ENCODE measurements around the gene MRPL48. TPM values are rescaled to one million over a fixed set of nuclear protein-coding genes. Genes with fewer than 3 reads are reported as not detected.
"Not testable (repeated sequence)": the region's sequence is repeated elsewhere in the genome, so short reads cannot be mapped to it uniquely, and the experiment has no call there.

Gene MRPL48
- total RNA-seq, 2 donors from 2014 or later: 33.4 to 37.3 TPM

DNA sequence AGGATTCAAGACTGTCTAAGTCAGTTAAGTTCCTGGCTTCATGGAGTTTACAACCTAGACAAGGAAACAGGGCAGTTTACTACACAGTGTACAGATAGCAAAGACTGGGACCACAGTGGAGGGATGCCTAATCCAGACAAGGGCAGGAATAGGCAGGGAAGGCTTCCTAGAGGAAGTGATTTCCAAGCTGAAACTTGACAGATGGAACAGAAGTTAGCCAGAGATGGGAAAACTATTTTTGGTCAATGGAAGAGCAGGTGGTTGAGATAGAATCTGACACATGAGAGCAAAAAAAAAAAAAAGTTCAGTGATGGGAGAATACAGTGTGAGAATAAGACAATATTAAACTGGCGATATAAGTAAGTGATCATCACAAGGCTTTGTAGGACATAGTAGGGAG lies 87.7 kb downstream of the MRPL48 start:
- intact Hi-C loops (cut with DNase I): loop anchor here in 1 of 2 donors (10.0 kb wide), 1 partner anchor 91 kb away; the partner anchor contains the start of gene MRPL48
- DNase-seq (no peak), ATAC-seq (no peak)

DNA sequence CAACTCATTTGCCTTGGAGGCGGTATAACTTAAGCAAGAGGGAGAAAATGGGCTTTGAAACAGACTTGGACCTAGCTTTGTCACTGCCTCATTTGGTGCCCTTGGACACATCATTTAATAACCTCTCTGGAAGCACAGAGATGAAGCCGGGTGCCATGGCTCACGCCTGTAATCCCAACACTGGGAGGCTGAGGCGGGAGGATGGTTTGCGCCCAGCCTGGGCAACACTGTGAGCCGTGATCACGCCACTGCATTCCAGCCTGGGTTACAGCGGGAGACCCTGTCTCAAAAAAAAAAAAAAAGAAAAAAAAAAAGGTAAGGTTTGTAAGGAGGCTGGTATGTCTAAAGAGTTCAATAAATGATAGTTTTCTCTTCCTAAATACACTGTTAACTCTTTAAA lies 88.2 kb downstream of the MRPL48 start:
- ATAC-seq (no peak), DNase-seq (no peak)
- intact Hi-C loops (cut with DNase I): loop anchor here in 1 of 2 donors (10.0 kb wide), 1 partner anchor 91 kb away; the partner anchor contains the start of gene MRPL48

DNA sequence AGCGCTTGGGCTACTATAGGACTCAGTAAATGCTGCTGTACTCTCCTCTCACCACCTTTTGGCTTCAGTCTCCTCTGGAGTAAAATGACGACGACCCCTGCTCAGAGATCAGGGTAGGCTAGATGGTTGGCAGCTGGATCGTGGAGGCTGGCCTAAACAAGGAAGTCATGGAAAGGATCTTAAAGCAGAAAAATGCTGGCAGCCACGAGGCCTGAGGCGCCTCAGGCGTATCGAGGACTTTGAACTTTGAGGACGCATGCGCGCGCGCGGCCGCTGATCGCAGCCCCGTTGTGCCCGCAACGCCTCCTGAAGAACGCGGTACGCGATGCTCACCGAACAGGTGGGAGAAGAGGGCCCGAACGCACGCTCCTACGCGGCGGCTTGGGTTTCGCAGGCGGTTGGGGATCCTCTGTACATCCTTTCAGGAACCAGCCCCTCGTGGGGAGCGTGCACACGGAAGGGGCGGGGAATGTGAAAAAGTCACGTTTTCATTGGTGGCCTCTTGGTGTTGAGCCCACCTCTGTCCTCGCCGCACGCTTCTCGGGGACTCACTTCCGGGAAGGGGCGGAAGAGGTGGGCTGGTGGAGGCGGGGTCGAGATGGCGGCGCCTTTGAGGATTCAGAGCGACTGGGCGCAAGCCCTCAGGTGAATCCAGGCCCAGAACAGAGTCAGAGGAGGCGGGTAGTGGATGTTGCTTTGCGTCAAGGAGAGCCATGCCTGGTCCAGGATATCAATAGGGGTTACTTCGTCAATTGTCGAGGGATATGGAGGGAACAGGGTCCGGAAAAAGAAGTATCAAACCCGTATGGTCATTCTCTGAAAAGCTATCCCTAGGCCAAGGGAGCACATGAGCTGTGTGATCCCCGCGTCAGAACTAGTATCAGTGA lies 89.0 kb downstream of the MRPL48 start, which contains the start of the genes COA4 and PAAF1:
Gene COA4 (minus strand): TSS at position 423 of the 887 bp plus-strand sequence. CDS start 3,468 bp downstream, outside the sequence.
Gene PAAF1 (plus strand): TSS at position 576 of the 887 bp plus-strand sequence. CDS start 23 bp downstream, at position 599.
- intact Hi-C loops (cut with DNase I): loop anchor here in 1 of 2 donors (10.0 kb wide), 1 partner anchor 92 kb away; the partner anchor contains the start of gene MRPL48
- peak; percentile 99 to 100 for ATAC-seq

DNA sequence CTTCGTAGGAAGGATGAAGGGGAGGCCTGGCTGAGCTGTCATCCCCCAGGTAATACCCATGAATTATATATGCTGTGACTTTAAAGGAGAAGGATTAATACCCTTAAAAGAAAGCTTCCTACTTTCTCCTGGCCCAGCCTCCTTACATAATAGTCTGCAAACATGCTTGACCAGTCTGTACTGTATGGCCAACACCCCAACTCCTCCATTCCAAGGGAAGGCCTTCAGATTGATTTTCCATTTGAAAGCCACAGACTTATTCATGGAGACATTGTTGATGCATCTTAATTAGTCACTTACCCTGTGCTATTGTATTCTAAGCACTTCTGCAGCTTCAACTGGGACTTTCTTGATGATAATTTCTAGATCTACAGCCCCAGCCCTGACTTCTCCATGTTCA lies 91.1 kb downstream of the MRPL48 start:
- DNase-seq (no peak), ATAC-seq (no peak)
- intact Hi-C loops (cut with DNase I): loop anchor here in 1 of 2 donors (10.0 kb wide), 1 partner anchor 94 kb away; the partner anchor contains the start of gene MRPL48

More for the DNA sequence above, 89.0 kb downstream of the MRPL48 start, which contains the start of the genes COA4 and PAAF1:
- peak; percentile 95 for DNase-seq

DNA sequence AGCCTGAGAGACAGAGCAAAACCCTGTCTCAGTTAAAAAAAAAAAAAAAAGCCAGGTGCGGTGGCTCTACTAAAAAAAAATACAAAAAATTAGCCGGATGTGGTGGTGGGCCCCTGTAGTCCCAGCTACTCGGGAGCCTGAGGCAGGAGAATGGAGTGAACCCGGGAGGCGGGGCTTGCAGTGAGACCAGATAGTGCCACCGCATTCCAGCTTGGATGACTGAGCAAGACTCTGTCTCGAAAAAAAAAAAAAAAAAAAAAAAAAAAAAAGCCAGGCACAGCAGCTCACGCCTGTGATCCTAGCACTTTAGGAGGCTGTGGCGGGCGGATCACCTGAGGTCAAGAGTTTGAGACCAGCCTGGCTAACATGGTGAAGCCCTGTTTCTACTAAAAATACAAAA lies 92.8 kb downstream of the MRPL48 start:
- intact Hi-C loops (cut with DNase I); ATAC-seq; DNase-seq: not testable (repeated sequence)

DNA sequence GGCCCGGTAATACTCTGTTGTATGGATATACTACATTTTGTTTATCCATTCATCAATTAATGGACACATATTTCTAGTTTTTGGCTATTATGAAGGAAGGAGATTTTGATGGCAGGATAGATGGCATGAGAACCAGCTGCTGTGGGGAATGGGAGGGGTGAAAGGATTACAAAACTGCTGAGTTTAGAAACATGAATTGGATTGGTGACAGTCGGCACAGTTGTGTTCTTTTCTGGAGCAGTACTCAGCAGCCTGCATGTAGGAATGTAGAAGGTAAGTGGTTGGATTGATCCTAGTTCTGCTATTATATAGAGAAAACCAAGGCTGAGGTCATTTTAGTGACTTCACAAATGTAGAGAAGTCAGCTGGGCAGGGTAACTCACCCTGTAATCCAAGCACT lies 96.2 kb downstream of the MRPL48 start:
- peak in 1 of 2 donors; percentile 23 for ATAC-seq
- intact Hi-C loops (cut with DNase I): no loop called here
- no peak for DNase-seq

DNA sequence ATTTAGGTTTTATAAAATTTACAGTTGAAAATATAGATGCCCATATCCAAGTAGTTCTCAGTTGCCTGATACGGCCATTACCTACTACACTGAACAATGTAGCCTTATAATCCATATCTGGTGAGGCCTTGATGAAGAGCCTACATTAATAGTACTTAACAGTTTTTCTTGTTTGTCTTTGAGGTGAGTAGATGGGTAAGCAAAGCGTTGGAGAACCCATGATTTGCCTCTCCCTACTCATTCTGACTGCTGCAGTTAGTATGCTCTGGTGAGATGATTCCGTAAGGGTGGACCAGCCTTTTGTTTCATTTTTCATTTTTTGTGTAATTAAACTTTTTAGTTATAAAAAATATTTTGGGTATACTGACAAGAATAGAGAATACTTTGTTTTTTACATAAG lies 100.6 kb downstream of the MRPL48 start:
- no peak for ATAC-seq
- intact Hi-C loops (cut with DNase I): no loop called here
- DNase-seq: no peak

DNA sequence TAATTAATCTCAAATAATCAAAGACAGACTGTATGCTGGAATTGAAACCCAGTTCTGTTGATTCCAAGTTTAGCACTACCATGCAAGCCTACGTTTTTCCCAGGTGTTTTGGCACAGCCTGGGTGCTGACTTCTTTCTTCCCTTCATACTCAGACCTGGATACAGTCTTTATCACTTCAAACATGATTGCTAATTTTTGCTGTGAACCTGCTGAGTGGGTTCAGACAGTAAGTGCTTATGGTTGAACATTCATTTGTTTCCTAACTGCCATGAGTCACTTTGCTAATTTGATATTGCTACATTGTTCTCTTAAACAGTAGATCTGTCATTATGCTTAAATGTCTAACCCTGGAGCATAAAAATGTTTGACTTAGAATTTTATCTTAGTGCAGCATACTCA lies 101.3 kb downstream of the MRPL48 start:
- no peak for DNase-seq
- intact Hi-C loops (cut with DNase I): no loop called here
- ATAC-seq: no peak

DNA sequence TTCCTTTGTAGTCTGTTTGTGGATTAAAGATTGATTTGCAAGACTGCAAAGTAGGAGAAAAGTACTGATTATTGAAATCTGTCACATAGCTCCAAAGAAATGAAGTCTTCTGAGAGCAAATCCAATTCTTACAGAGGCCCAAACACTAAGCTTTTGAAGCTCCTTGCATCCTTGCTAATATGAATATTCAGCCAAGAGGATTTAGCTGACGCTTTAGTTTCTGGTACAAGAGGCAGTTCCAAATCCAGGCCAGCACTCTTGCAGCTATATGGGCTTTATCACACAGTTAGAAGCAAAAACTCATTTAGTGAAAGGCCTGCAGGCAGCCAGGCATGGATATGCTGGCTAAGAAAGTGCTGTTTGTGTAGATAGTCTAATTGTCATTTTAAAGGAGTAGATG lies 101.9 kb downstream of the MRPL48 start:
- no peak for DNase-seq
- intact Hi-C loops (cut with DNase I): no loop called here

DNA sequence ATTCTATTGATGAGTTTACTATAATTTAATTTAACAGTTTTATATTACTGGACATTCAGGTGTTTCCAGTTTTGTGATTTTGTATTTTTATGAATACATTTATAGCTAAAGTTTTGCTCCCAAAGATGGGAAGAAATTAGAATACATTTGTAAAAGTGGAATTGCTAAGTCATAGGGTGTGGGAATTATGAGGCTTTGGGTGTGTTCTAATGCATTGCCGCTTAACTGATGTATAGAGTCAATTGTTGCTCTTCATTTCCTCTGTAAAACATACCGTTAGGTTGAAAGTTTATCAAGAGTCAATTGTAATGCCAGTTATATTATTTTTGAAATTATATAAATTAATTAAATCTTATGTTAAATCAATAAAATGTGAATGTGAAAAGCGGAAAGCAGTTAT lies 105.4 kb downstream of the MRPL48 start:
- intact Hi-C loops (cut with DNase I): no loop called here
- no peak for ATAC-seq

More for the DNA sequence above, 101.9 kb downstream of the MRPL48 start:
- no peak for ATAC-seq

DNA sequence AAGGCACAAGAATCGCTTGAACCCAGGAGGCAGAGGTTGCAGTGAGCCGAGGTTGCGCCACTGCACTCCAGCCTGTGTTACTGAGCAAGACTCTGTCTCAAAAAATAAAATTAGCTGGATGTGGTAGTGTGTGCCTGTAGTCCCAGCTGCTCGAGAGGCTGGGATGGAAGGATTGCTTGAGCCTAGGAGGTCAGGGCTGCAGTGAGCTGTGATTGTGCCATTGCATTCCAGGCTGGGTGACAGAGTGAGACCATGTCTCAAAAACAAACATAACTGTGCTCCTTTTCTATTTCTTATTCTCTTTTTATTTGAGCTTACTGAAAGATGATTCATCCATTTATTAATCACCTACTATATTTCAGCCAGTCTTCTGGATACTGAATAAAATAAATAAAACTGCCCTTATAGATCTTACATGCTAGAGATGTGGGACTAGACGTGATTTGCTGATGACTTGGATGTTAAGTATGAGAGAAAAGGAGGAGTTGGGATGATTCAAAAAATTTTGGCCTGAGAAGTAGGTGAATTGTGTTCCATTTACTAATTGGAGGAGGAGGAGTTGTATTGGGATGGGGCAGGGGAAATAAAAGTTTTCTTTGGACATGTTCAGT lies 107.2 kb downstream of the MRPL48 start:
- DNase-seq: no peak
- no peak for ATAC-seq
- intact Hi-C loops (cut with DNase I): no loop called here

More for the DNA sequence above, 105.4 kb downstream of the MRPL48 start:
- no peak for DNase-seq

DNA sequence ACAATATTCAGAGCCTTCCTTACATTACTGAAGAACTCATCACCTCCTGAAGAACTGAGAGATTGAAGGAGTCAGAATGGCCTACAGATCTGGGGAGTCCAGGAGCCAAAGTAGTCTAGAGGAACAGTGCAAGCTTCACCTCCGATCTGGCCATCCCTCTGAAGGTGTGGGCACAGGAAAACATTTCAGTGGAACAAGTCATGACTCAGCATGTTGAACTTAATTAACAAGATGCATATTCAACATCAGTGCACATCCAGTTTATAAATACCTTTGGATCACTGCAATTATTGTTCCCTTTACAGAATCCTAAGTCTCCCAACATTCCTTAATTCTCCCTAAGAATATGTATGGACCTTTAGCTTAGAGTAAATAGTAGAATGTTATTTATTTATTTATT lies 114.6 kb downstream of the MRPL48 start:
- DNase-seq (no peak), ATAC-seq (no peak)
- intact Hi-C loops (cut with DNase I): no loop called here

DNA sequence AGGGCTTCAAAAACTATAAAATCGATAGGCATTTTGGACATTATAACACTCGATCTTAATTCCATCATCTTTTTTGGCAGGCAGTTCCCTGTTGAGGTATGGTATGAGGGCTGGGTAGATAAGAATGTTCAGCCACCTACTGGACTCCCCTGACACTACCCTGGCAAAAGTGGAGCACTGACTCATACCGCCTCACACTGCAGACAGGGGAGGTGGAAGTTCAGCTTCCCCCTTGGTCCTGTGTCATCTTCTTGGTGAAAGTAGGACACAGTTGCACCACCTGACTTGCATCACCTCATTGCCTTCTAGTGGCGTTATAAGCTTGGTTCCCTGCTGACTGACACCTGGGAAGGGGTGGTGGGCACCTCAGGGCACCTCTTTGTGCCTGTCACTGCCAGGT lies 119.5 kb downstream of the MRPL48 start:
- ATAC-seq (peak; percentile 78 to 99), DNase-seq (peak; percentile 25)
- intact Hi-C loops (cut with DNase I): no loop called here

DNA sequence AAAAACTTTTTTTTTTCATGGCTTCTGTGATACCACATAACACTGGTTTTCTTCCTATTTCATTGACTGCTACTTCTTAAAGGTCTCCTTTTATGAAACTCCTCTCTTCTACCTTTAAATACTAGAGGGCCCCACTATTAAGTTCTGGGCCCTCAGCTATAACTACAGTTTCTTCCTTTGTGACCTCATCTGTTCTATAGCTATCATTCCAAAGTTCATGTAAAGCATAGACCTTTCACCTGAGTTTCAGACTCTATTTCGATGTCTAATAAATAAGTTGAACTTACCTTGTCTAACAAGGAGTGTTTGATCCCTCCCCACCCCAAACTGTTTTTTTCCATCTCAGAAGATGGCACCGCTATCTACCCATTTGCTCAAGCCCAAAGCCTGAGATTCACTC lies 124.4 kb downstream of the MRPL48 start:
- ATAC-seq (no peak), DNase-seq (no peak)
- intact Hi-C loops (cut with DNase I): no loop called here

DNA sequence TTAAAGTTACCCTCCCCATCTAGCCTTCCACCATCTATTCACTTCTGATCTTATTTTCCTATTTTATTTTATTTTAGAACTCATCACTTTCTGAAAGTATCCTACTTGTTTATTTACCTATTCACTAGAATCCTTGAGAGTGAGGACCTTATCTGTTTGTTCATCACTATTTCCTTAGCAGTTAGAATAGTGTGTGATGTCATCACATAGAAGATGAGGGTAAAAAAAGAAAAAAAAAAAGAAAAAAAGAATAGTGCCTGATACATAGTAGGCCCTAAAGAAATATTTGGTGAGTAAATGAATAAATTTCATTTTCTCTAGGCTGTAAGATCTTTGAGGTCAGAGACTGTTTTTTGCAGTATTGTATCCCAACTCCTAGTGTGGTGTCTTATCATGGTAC lies 125.8 kb downstream of the MRPL48 start:
- no peak for ATAC-seq
- intact Hi-C loops (cut with DNase I): no loop called here
- no peak for DNase-seq

DNA sequence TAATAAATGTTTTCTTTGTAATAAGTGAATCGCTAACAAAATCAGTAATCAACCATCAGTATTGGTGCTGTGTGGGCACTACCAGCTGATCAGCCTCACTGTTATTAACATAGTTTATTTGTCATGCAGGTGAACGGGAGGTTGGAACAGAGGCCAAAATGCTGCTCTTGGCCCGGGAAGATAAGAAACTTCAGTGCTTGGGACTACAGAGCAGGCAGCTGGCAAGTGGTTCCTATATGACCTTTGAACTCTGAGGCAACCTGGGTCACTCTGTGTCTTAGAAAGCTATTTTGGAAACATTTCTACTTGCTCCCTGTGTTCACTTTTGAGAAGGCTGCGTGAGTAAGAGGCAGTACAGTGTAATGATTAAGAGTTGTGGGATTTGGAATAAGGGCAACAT lies 126.6 kb downstream of the MRPL48 start:
- DNase-seq (no peak), ATAC-seq (no peak)
- intact Hi-C loops (cut with DNase I): no loop called here

All from left cardiac atrium (tissue), 4 donors.